OCI-LY7 (cell line): ENCODE results near the gene GPR55. TPM values are rescaled to one million over a fixed set of nuclear protein-coding genes. Genes with fewer than 3 reads are reported as not detected.

Experiments
- BruUV-seq: library from RNA; stranded (reverse); fragments of 400-500 nt; replicated peaks from 2 replicates; lab custom pipeline; 2021; lab: Mats Ljungman, UMichigan
- CTCF ChIA-PET: fragments of 300-600 bp; sonication (Branson Sonifier 250); formaldehyde crosslinking; loops from one replicate; lab custom pipeline; 2022; ENCODE audit warnings: antibody characterized with exemption; ENCODE audit not compliant: unreplicated experiment; lab: Charles Lee
- POLR2A ChIA-PET: fragments of 300-600 bp; sonication (Branson Sonifier 250); formaldehyde crosslinking; loops from one replicate; lab custom pipeline; 2022; ENCODE audit warnings: antibody characterized with exemption; lab: Charles Lee
- DNase-seq: peaks from one replicate; pipeline ENCODE4 v3.0.0-alpha.2; 2015; ENCODE audit warnings: low spot score
- H2AFZ ChIP-seq: fragments of 200-600 bp; sonication (generic), shearing (Covaris generic); 2 replicates; pipeline ENCODE4 v1.6.1; 2014; ENCODE audit warnings: mild to moderate bottlenecking, antibody characterized with exemption, low read length, moderate library complexity
- H3K27ac ChIP-seq: fragments of 200-600 bp; sonication (generic); 2 replicates; pipeline ENCODE4 v1.5.1; 2014; ENCODE audit warnings: mixed run types, low read depth, mild to moderate bottlenecking, moderate library complexity, low read length, inconsistent platforms; ENCODE audit not compliant: poor library complexity, severe bottlenecking
- H3K36me3 ChIP-seq: fragments of 200-600 bp; sonication (generic); 2 replicates; pipeline ENCODE4 v1.6.1; 2014; ENCODE audit warnings: mild to moderate bottlenecking, antibody characterized with exemption, low read length, moderate library complexity, mixed read lengths; ENCODE audit not compliant: insufficient read depth
- H3K4me1 ChIP-seq: fragments of 200-600 bp; sonication (generic); 2 replicates; pipeline ENCODE4 v1.5.1; 2014; ENCODE audit warnings: mild to moderate bottlenecking, low read length; ENCODE audit not compliant: insufficient read depth, poor library complexity, severe bottlenecking
- H3K4me2 ChIP-seq: fragments of 200-600 bp; sonication (generic); 2 replicates; pipeline ENCODE4 v1.6.1; 2014; ENCODE audit warnings: mild to moderate bottlenecking, low read length
- H3K4me3 ChIP-seq: fragments of 200-600 bp; sonication (generic); 2 replicates; pipeline ENCODE4 v1.5.1; 2014; ENCODE audit warnings: mild to moderate bottlenecking, low read depth, low read length; ENCODE audit not compliant: poor library complexity, severe bottlenecking
- H3K79me2 ChIP-seq: fragments of 200-600 bp; sonication (generic); 2 replicates; pipeline ENCODE4 v1.6.1; 2016; ENCODE audit warnings: low read depth, mild to moderate bottlenecking, low read length, moderate library complexity, mixed read lengths; ENCODE audit not compliant: insufficient read depth
- H3K9me2 ChIP-seq: fragments of 200-600 bp; sonication (generic); 2 replicates; pipeline ENCODE4 v1.6.1; 2016; ENCODE audit warnings: mild to moderate bottlenecking, low read length, mixed read lengths; ENCODE audit not compliant: insufficient read depth
- H3K9me3 ChIP-seq: fragments of 200-600 bp; sonication (generic); 2 replicates; pipeline ENCODE4 v1.6.1; 2014; ENCODE audit warnings: mild to moderate bottlenecking, mixed run types, low read length, mixed read lengths
- H4K20me1 ChIP-seq: fragments of 200-600 bp; sonication (generic); 2 replicates; pipeline ENCODE4 v1.6.1; 2014; ENCODE audit warnings: mild to moderate bottlenecking, antibody characterized with exemption, low read length, moderate library complexity, mixed read lengths; ENCODE audit not compliant: insufficient read depth
- CTCF ChIP-seq: fragments of 200-600 bp; sonication (generic); conservative IDR thresholded peaks from 2 replicates; pipeline ENCODE4 v1.5.1; 2014; ENCODE audit warnings: mild to moderate bottlenecking, antibody characterized with exemption, low read length, moderate library complexity, mixed read lengths
- EZH2phosphoT487 ChIP-seq: fragments of 200-600 bp; sonication (generic); IDR thresholded peaks from 2 replicates; pipeline ENCODE4 v1.6.1; 2018; ENCODE audit warnings: low read depth, borderline replicate concordance, mild to moderate bottlenecking, mixed run types, antibody characterized with exemption, low read length, moderate library complexity, mixed read lengths
- intact Hi-C: fragments of 100-400 bp; cut with micrococcal nuclease; formaldehyde crosslinking; loops from one replicate; pipeline ENCODE4 v1.10.0; 2022; ENCODE audit not compliant: unreplicated experiment
- total RNA-seq, 2 experiments: library from RNA; depleted of rRNA in 1 of 2; stranded (reverse); fragments of >200 nt in 1 of 2; shearing (Covaris generic) in 1 of 2; gene quantifications; 2 replicates each; pipeline ENCODE4 v1.2.3, GENCODE V29; 2014 to 2022

The GPR55 gene
- total RNA-seq, 2 experiments from 2014 or later = 0.22 TPM; not detected in 1

GRCh38 chr2:230906471-230907230, 18.4 kb downstream of the GPR55 start:
- TF ChIP-seq EZH2phosphoT487 (no peak), CTCF (no peak)
- Histone ChIP-seq H3K4me2 (no peak overlapping the region), H4K20me1 (no peaks in the 10 kb centered on the region), H3K9me2 (no peaks in the 10 kb centered on the region), H3K4me1 (peaks cover 7% of the 10 kb centered on the region), H2AFZ (no peak overlapping the region), H3K4me3 (no peak overlapping the region), H3K27ac (no peak overlapping the region), H3K9me3 (no peaks in the 10 kb centered on the region), H3K36me3 (no peaks in the 10 kb centered on the region), H3K79me2 (no peaks in the 10 kb centered on the region)
- DNase-seq = no peak
- BruUV-seq = no TSS peak
- CTCF ChIA-PET = no interaction called here
- intact Hi-C loops = no loop called here
- POLR2A ChIA-PET = no interaction called here

GRCh38 chr2:230905448-230906421, 19.3 kb downstream of the GPR55 start:
- H4K20me1 ChIP-seq = no peaks in the 10 kb centered on the region
- no peak overlapping the region for H3K27ac ChIP-seq
- no peak overlapping the region for H3K4me2 ChIP-seq
- BruUV-seq = no TSS peak
- CTCF ChIA-PET = no interaction called here
- no peak for DNase-seq
- peaks cover 7% of the 10 kb centered on the region for H3K4me1 ChIP-seq
- H3K9me2 ChIP-seq = no peaks in the 10 kb centered on the region
- no peak overlapping the region for H2AFZ ChIP-seq
- H3K9me3 ChIP-seq = no peaks in the 10 kb centered on the region
- H3K4me3 ChIP-seq = no peak overlapping the region
- H3K79me2 ChIP-seq = no peaks in the 10 kb centered on the region
- intact Hi-C loops = no loop called here
- no peak for TF ChIP-seq CTCF
- TF ChIP-seq EZH2phosphoT487 = no peak
- H3K36me3 ChIP-seq = no peaks in the 10 kb centered on the region
- POLR2A ChIA-PET = interaction anchor here (0.5 kb wide), 1 partner anchor 136 kb away, joined by 6 read pairs; no protein-coding TSS in a partner anchor
